IPS-11a (cell line): ENCODE results near the gene IL1RAPL2.
"Not testable (repeated sequence)": the region's sequence is repeated elsewhere in the genome, so short reads cannot be mapped to it uniquely, and the experiment has no call there.

Experiments used
- H3K4me3 ChIP-seq: one replicate; pipeline ENCODE4 v1.5.1; 2013; ENCODE audit warnings: low read depth, low read length, control low read depth

Gene IL1RAPL2

DNA sequence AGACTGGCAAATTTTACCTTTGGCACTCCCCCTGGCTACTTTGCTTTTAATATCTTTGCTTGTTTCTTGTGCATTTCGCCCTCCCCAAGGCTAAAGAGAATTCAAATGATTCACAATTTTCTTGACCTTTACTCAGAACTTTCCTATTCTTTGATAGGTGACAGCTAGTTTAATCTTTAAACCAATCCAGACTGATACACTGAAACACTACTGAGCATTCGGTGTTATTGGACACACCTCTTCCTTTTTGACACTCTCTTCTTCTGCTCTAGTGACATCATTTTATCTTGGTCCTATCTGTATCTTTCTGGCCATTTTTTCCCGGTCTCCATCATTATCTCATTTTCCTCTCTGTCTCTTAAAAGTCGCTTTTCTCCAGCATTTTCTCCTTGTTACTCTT lies 103.1 kb downstream of the IL1RAPL2 start:
- no peak overlapping the region for H3K4me3 ChIP-seq

GRCh38 chrX:104670051-104670450 lies 104.1 kb downstream of the IL1RAPL2 start:
- no peak overlapping the region for H3K4me3 ChIP-seq

GRCh38 chrX:104677517-104677916 lies 111.5 kb downstream of the IL1RAPL2 start:
- H3K4me3 ChIP-seq: not testable (repeated sequence)

DNA sequence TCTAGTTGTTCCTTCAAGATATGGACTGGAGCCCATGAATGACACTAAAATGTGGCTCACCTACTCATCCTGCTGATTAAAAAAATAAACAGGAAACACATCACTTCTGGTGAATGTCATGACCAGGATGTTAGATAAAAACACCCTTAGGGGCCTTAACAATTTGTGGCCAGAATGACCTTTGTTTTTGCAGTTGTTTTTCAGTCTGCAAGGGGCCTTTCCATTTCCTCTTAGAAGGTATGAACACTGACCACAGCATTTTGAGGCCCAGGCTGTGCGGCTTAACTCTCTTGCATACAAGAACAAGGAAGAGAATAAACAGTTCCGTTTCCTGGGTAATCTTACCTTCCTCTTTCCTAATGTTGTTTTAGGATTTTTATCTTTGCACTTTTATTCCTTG lies 113.2 kb downstream of the IL1RAPL2 start:
- no peak overlapping the region for H3K4me3 ChIP-seq

DNA sequence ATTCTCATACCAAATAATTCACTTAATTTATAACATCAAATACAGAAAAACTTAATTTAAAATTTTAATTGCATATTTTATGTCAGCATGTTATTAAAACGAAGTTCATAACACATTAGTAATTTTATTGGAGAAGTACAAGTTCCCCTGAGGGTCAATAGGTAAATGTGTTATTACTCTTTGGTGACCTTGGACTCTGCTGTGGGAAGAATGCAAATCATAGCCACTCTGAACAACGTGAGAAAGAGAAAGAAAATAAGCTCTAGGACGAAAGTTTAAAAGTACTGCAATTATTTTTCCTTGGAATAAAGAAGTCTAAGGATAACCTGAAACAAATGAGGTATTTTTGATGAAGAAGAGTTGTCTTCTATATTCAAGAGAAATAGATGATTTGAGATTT lies 115.2 kb downstream of the IL1RAPL2 start:
- H3K4me3 ChIP-seq: no peak overlapping the region

DNA sequence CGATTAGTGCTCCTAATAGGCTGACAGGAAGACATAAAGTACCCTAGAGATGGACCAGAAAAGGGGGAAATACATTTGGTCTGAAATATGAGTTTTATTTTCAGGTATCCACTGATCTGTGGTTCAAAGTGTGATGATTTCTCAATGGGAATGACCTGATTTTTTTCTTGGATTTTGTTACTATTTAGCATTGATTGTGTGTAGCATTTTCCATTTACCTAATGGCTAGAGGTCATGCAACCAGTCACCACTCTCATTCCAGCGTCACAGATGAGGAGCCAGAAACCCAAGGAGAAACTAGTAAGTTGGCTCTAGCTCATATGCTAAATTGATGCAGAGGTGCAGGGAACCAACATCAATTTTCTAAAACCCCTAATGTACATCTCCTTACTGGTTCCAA lies 118.1 kb downstream of the IL1RAPL2 start:
- no peak overlapping the region for H3K4me3 ChIP-seq

- H3K4me3 ChIP-seq: no peak overlapping the region
Observed at GRCh38 chrX:104695593-104695992, 129.6 kb downstream of the IL1RAPL2 start.

- H3K4me3 ChIP-seq: no peak overlapping the region
Observed at GRCh38 chrX:104696667-104697066, 130.7 kb downstream of the IL1RAPL2 start.

GRCh38 chrX:104697294-104697693 lies 131.3 kb downstream of the IL1RAPL2 start:
- no peak overlapping the region for H3K4me3 ChIP-seq

DNA sequence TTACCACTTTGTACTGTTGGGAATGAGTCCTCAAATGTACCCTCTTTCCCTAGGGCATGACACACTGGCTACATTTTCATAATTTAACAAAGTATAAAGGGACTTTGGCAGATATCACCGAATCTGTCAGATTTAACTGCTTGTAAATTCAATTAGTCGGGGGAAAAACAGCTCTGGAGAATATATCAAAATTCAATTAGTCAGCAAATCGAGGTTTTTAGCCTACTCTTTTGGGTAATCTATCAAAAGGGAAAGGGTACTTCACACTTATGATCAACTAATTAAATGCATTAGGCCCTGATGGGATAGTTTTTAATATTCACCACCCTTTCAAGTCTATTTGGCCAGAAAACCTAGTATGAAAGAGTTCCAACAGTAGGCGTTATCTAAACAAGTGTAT lies 141.0 kb downstream of the IL1RAPL2 start:
- H3K4me3 ChIP-seq: no peak overlapping the region

- H3K4me3 ChIP-seq: no peak overlapping the region
Observed at GRCh38 chrX:104707572-104707971, 141.6 kb downstream of the IL1RAPL2 start.

DNA sequence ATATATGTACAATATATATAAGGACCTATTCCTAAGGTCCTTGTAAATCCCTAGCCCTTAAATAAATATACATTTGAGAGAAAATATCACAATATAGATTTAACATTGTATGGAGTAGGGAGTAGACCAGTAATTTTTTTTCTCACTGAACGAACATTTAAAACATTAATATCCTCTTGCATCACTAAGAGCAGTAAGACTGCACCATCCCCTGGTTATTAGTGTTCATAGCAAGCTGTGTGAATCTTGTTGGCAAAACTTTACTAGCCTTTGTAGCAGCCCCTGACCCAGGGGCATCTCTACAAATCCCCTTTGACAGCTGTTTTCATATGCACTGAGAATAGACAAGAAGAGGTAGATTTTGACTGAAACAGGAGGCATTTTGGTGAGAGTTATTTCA lies 146.5 kb downstream of the IL1RAPL2 start:
- H3K4me3 ChIP-seq: no peak overlapping the region

GRCh38 chrX:104721854-104722253 lies 155.9 kb downstream of the IL1RAPL2 start:
- H3K4me3 ChIP-seq: no peak overlapping the region

DNA sequence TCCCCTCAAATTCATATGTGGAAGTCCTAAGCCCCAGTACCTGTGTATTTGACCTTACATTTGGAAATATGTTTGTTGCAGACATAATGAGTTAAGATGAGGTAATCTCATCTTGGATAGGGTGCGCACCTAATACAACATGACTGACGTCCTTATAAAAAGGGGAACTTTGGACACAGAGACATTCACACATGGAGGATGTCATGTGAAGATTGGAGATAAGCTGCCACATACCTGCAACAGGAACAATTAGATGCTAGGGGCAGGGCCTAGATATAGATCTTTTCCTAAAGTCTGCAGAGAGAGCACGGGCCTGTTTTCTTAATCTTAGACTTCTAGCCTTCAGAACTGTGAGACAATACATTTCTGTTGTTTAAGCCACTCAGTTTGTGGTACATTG lies 162.5 kb downstream of the IL1RAPL2 start:
- H3K4me3 ChIP-seq: no peak overlapping the region

DNA sequence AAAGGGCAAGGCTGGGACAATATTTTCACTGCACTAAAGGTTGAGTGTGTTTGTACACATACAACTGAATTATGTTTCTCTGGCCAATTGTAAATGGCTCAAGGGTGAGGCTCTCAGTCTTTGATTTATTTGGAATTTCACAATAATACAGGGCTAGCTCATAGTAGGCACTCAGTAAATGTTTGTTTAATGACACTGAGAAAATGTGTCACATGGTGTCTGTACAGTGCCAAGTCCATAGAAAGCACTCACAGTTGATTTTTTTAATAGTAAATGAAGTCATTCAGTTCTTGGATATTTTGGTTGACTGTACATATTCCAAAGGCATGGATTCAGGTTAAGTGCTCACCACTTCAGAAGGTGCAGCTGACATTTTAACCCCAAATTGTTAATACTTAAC lies 176.4 kb downstream of the IL1RAPL2 start:
- no peak overlapping the region for H3K4me3 ChIP-seq

DNA sequence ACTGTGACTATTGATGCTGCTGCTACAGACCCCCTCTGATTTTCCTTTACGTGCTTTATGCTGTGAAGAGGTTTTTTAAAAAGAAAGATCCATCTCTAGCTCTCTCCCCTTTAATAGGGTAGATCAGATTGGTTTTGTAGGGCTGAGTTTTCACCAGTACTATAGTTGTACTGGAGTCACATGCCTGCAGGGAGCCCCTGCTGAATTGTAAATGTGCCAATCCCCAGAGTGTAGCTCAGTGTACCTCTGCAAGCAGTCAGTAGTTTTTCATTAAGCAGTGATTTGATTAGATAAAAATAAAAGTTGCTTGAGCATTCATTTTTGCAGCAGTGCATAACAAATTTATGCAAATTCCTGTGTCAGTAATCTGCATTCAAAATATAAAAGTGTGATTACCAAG lies 179.2 kb downstream of the IL1RAPL2 start:
- no peak overlapping the region for H3K4me3 ChIP-seq

DNA sequence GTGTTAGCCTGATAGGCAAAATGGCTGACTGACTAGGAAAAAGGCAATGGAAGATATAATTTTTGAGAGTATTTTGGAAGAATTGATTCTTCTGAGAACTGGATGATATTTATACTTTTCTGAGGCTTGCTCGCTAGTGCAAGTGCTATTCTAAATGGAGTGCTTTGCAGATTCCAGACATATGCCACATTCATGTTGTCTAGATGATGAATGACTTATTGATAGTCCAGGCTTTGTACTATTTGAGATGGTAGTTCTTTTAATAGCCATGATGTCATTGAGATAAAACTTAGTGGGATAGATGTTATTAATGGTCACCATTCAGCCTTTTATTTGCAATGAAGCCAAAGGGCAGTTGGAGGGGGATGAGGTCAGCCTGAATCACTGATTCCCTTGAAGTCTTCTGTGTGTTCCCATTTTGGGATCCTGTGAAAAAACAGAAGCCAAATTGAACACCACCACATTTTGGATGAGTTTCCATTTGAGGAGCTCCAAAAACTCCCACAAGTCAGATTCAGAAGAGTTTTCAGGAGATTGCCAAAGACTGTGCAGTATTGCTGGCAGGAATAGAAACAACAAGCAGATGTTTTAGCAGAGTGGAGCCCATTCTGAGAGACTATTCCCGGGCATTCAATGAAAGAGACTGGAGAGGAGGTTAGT lies 184.1 kb downstream of the IL1RAPL2 start:
- H3K4me3 ChIP-seq: no peak overlapping the region

DNA sequence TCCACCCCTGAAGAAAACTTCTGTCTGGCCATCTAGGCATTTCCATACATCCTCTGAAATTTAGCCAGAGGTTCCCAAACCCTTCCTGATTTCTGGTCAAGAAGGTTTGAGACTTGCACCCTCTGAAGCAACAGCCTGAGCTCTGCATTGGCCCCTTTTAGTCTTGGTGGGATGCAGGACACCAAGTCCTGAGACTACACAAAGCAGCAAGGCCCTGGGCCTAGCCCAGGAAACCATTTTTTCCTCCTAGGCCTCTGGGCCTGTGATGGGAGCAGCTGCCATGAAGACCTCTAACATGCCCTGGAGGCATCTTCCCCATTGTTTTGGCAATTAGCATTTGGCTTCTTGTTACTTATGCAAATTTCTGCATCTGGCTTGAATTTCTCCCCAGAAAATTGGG lies 196.6 kb downstream of the IL1RAPL2 start:
- no peak overlapping the region for H3K4me3 ChIP-seq

GRCh38 chrX:104789784-104790183 lies 223.8 kb downstream of the IL1RAPL2 start:
- H3K4me3 ChIP-seq: no peak overlapping the region

GRCh38 chrX:104795804-104796203 lies 229.8 kb downstream of the IL1RAPL2 start:
- H3K4me3 ChIP-seq: no peak overlapping the region

DNA sequence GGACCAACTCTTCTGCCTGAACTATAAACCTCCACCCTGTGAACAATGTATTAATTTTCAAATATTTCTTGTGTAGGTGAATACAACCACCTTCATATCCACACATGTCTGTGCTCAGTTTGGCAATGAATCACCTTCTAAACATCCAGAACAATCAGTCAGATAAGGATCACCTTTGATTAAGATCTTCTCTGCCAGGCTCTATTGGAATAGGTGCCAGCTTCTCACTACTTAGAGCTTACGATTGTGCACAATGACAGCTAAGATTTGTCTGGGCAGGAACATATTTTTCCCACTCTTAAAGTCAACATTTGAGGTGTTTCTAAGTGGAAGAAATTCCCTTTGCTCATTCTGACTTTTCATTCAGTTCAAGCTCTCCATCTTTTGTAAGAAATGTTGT lies 237.2 kb downstream of the IL1RAPL2 start:
- H3K4me3 ChIP-seq: no peak overlapping the region

DNA sequence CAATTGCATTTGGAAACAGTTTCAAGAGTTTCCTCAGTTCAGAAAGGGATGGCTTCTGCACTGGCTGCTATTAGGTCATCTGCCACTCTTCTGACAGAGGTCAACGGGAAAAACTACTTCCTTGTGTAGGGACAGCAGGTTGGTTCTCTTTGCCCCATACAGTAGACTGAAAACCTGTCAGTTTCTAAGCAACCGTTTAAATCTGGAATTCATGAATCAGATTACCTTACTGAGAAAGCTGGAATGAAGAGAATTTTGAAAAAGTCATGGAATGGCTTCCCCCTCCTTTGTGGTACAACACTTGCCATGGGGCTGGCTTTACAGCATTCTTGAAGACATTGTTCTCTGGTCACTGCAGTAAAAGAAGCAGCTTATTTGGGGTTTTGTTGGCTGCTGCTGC lies 240.3 kb downstream of the IL1RAPL2 start:
- no peak overlapping the region for H3K4me3 ChIP-seq

DNA sequence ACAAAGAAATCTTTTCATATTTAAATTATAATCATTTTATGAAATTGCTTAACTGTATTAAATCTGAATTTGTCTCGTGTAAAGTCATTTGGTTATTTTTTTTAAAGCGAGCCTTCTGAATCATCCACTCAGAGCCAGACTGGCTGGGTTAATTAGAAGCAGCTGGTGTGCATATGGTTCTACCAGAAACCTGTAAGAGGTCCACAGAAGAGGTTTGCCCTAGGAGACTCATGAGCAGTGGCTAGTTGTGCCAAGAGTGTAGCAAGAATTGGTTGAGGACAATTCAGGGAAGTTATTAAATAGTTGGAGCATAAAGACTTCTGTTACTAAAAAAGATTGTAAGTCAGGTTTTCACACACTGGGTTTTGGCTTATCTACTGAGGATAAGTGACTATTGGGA lies 267.4 kb downstream of the IL1RAPL2 start:
- no peak overlapping the region for H3K4me3 ChIP-seq
